NK-92 (cell line): ENCODE results near the gene PCGF1.

Experiments
- DNase-seq: peaks from one replicate; lab custom pipeline; 2025; ENCODE audit not compliant: unreplicated experiment; lab: John Stamatoyannopoulos, UW

PCGF1 gene

GRCh38 chr2:74537140-74537539, 29.6 kb upstream of the PCGF1 start:
- no peak for DNase-seq

DNA sequence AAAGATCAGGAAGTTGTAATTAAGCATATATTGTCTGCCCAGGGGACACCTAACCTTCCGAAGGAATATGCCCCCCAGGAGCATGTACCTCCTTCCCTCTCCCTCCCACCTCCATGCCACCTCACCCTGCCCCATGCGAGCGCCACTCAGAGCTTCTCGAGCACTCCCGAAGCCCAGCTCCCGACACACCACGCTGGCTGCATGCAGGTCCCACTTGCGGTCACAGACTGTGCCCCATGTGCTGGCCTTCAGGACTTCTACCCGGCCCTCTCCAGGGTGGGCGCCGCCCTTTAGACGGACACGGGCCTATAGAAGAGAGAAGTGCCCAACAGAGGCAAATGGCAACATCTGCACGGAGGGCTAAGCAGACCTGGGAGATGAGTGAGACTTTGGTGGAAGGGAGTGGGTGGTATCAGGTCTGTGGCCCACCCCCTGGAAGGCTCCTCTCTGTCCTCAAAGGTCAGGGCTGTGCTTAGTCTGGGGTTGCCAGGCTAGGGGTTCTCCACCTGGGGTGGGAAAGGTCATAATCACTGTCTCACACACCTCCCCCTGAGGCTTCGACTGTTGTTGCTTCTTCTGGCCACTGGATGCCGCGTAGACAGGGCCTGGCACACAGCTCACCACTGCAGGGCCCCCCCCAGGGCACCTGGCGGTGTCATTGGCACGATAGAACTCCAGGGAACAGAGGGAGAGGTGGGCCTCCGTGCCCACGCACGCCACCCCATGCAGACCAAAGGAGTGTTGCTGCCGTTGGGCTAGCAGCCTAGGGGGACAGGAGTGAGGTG, 28.9 kb upstream of the PCGF1 start:
- no peak for DNase-seq

- no peak for DNase-seq
These were observed 28.0 kb upstream of the PCGF1 start for GRCh38 chr2:74535440-74535965.

DNA sequence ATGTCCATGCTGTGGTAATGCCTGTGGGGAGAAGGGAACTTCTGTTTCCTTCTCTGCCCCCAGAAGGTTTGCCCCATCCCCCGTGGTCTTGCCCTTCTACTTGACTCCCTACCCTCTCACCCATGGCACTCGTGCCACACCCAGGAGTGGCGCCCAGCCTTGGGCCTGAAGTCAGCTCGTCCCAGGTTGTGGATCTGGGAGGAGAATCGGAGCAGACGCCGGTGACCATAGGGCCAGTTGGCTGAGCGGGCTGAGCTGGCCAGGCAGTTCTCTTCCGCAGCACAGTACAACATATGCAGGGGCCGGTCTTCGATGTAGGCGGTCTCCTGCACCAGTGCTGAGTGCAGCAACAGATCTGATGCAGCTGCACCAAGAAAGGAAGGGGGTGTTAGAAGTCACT, 26.9 kb upstream of the PCGF1 start:
- DNase-seq: no peak

- DNase-seq: no peak
These were observed 26.0 kb upstream of the PCGF1 start for GRCh38 chr2:74533464-74533863.

DNA sequence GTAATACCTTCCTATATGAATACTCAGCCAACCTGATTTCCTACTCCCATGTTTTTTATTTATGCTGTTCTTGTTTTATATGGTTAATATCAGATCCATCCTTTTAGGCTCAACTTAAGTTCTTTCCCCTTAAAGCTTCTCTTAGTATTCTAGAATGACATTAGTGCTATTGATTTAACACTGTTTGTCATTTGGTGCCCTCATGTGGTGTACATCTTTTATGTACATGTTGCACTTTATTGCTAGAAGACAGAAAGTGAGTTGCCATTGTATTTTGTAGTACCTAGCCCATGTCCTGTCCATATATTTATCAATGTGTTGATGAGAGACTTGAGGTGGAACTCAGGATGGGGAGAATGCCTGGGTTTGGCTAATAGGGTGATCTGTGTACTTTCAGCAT, 24.7 kb upstream of the PCGF1 start:
- no peak for DNase-seq

- DNase-seq: no peak
These were observed 24.2 kb upstream of the PCGF1 start for GRCh38 chr2:74531666-74532065.

GRCh38 chr2:74530239-74531187, 23.0 kb upstream of the PCGF1 start:
- DNase-seq: no peak

- peak; percentile 17 for DNase-seq
These were observed 22.1 kb upstream of the PCGF1 start, which contains the start of the genes AUP1 and HTRA2 for GRCh38 chr2:74529357-74530238. AUP1 (minus strand) TSS chr2:74529706; CDS start chr2:74529629, 77 bp downstream. HTRA2 (plus strand) TSS chr2:74529933; CDS start chr2:74530007, 74 bp downstream.

GRCh38 chr2:74528600-74529356, 21.3 kb upstream of the PCGF1 start:
- DNase-seq: no peak

DNA sequence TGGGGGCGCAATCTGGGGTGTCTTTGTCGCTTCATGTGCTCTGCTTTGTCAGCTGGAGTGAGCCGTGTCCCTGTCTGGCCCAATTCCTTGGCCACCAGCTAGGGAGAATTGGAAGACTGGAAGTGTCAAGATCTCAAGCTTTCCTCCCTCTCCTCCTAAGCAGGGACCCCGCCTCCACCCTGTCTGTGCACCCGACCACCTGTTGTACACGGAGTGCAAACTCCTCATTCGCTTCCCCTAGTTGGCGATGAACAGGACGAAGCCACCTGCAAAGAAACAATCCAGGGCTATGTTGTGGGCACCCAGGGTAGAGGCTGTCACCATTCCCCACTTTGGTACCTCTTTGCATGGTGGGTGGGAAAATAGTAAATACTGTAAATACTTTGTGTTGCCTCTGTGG, 20.2 kb upstream of the PCGF1 start:
- DNase-seq: no peak

DNA sequence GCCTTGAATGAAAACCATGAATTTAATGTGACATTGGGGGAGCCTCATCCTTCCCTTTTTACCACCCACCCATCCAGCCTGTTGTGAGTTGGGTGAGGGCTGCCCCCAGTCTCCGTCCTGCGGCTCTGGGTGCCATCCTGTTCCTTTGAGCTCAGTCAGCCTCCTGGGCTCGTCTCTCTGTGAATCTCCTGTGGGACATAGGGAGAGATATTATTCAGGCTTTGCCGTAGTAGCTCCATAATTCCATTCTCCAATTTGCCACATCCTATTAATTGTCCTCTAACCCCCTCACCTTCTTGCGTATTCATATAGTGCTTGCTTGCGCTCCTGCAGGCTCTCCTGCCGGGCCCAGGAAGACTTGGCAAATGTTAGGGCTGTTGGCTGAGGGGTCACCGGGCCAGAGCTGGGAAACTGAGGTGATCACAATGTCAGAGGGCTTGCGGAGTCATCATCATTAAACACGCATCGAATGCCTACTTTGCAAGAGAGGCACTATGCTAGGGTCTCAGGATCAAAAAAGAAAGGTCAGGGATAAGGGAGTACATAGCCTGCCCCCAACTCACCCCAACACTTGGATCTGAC, 19.2 kb upstream of the PCGF1 start:
- DNase-seq: no peak

DNA sequence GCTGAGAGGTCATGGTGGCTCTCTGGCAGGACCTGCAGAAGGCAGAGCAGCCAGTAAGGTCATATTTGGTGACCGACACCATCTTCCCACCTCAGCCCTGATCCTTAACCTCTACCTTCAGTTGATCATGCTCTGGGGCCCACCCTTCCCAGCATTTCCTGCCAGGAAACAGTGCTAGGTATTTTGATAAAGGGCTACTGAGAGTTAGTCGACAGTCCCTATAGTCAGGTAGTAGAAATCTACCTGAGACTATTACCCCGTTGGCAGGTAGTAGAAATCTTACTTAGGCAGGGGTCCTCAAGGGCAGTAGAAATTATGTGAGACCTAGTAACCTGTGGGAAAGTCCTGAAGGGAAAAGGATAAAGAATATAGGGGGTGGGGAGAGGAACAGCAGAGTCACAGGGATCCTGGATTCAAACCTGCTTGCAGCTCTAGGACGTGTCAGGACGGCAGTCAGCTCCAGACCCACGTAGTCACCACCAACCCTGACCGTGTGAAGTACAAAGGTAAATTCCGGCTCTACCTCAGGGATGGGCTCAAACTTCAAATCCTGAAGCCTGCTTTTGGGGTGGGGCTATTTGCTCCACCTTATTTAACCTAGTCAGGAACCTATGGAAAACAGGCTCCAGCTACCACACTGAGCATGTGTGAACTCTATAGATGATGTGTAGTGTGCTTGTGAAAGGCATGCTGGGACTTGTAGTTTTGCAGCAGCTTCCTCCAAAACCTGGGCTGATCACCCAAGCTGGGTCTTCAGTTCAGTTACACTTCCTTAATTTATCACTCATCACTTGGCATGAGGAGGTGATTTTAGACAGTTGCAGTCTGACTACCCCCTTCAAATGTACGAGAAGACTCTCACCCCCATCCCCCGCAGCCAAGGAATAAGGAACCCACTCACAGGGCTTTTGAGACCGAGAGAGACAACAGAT, 18.5 kb upstream of the PCGF1 start, which contains the start of gene DQX1:
DQX1 (minus strand) TSS at position 515 of the 932 bp plus-strand sequence; CDS start at position 13, 502 bp downstream.
- DNase-seq: no peak

GRCh38 chr2:74524955-74525716, 17.6 kb upstream of the PCGF1 start:
- DNase-seq: no peak

DNA sequence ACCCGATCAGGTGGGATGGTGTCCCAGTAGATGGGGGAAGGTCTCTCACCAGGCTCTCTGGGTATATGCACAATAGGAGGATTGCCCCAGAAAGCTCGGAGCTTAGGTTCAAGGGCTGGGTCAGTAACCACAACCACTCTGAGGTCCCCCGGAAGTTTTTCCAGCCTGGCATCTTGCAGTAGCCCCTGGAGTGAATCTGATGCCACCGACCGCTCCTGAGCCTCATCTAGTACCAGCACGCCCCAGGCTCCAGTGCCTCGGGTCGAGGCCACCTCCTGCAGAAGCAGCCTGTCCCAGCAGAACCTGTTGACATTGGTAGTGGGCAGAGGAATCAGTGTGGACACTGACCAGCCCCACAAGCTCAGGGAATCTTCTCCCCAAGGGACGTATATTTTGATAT, 16.5 kb upstream of the PCGF1 start:
- no peak for DNase-seq

DNA sequence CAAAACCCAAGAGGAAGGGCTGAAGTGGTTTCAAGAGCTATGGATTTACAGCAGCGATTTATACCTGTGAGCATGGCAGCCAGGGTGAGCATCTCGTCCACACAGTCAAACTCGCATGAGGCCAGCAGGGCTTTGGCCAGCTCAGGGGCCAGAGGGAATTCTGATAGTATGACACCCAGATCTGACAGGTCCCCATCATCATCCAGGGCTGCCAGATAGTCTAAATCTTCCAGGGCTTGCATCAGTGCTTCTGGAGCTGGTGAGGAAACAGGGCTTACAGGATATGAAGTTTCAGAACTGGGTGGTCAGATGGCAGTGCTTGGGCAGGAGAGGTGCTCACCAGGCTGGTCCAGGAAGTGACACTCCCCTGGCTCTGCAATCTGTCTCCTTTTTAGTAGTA, 15.0 kb upstream of the PCGF1 start:
- DNase-seq: no peak

DNA sequence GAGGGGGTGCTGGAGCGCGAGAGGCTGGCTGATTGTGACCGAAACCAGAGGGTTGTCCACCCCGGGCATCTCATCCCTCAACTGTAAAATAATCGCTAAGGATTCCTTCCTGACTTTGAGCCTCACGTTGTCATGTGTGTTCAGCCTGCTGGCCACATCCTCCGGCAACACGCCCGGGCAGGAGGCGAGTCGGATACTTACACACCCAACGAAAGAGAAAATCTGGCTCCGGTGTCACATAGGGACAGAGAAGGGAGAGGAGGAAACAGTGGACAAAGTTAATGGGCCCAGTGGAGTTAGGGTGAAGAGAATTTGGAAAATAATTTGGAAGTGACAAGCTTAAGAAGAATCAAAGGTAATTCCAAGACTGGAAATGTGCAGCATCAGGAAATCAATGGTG, 9.2 kb upstream of the PCGF1 start:
- DNase-seq: no peak
